Measurements from ENCODE around the gene RPL22.

- no peak for TF ChIP-seq CTCF (IDR thresholded peaks at IDR 0.05; ENCODE audit: low read depth, low read length, poor library complexity, severe bottlenecking)
- no peak for TF ChIP-seq EZH2phosphoT487 (IDR thresholded peaks at IDR 0.05; ENCODE audit: borderline replicate concordance, low read length)
These were observed at the start of gene RPL22 for GRCh38 chr1:6199298-6200187.

All from DOHH2 (cell line).